Hippocampal formation (tissue), 2 donors: Measurements from ENCODE around the gene CAPN15.
"Not testable (repeated sequence)": the region's sequence is repeated elsewhere in the genome, so short reads cannot be mapped to it uniquely, and the experiment has no call there.

ENCODE experiments used
- DNase-seq, 2 donors: peaks; one replicate each; lab custom pipeline; 2025; lab: John Stamatoyannopoulos, UW

The CAPN15 gene

DNA sequence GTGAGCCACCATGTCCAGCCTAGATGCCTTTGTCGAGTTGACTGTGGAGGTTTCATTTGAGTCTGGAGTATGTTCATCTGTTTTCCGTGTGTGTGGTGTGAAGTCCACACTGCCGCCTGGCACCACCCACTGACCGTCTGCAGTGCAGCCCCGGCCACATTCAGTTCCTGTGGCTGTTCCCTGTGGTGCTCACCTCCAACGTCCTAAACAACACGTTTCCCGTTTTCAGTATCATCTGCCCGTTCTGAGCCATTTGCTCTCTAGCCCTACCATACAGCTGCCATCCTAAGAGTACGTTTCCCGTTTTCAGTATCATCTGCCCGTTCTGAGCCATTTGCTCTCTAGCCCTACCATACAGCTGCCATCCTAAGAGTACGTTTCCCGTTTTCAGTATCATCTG is 20.0 kb upstream of the CAPN15 start:
- DNase-seq = not testable (repeated sequence)

DNA sequence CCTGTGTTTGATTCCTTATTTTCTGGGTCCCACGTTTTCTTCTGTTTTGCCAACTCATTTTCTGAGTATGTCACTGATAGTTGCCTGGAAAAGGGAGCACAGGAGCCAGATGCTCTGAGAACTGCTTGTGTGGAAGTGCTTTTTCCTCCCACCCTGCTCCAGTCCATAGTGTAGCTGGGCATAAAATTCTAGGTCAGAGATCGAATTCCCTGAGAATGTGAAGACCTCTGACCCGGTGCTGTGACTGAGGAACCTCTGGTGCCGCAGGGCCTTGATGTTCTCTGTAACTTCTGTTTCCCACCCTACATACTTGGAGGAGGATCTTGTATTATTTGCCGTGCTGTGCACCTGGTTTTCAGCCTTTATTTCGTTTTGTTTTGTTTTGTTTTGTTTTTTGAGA is 19.5 kb upstream of the CAPN15 start:
- no peak for DNase-seq

DNA sequence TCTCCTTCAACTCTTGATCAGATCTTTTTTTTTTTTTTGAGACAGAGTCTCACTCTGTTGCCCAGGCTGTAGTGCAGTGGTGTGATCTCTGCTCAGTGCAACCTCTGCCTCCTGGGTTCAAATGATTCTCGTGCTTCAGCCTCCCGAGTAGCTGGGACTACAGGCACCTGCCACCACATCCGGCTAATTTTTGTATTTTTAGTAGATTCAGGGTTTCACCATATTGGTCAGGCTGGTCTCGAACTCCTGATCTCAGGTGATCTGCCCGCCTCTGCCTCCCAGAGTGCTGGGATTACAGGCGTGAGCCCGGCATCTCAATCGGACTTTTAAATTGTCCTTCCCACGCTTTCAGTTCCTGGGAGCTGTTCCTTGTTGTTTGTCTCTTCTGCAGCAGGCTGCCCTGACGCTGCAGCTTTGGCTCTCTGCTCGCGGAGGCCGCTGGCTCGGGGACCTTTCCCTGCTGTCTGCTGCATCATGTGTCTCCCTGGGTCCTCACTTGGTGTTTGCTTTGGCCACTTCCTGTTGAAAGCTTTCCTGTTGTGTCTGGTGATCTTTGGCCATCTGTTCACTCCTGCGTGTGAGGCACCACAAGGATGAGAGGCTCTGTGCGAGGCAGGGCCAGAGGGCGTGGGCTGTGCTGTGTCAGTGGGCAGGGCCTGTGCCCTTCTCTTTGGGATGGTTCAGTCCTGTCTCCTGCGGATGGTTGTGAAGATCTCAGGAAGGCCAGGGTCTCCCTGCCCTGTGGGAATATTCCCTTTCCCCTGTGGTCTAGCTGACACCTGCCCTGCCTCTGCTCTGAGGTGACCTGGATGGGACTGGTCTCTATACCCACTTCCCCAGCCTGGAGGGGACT is 18.4 kb upstream of the CAPN15 start:
- DNase-seq = no peak

DNA sequence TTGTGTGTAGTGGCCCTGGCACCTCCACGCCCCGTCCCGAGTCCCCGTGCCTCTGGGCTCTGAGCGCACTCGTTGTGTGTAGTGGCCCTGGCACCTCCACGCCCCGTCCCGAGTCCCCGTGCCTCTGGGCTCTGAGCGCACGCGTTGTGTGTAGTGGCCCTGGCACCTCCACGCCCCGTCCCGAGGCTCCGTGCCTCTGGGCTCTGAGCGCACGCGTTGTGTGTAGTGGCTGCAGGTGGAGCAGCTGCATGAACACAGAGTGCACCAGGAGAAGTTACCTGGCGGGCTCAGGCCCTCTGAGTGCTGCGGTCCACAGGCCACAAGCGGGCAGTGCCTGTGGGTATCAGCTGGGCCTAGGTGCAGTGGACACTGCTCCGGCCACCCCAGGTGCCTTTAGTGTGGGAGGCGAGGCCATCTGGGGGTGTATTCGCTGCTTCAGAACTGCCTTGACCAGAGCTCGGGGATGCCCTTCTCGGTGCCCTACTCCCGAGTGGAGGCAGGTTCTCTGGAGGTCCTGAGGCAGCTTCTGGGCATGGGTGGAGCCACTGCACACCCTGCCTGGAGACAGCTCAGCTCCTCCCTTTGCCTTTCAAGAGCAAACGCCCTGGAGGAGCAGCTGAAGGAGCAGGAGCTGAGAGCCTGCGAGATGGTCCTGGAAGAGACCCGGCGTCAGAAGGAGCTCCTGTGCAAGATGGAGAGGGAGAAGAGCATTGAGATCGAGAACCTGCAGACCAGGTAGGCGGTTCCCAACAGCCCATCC is 17.3 kb upstream of the CAPN15 start:
- DNase-seq = no peak

DNA sequence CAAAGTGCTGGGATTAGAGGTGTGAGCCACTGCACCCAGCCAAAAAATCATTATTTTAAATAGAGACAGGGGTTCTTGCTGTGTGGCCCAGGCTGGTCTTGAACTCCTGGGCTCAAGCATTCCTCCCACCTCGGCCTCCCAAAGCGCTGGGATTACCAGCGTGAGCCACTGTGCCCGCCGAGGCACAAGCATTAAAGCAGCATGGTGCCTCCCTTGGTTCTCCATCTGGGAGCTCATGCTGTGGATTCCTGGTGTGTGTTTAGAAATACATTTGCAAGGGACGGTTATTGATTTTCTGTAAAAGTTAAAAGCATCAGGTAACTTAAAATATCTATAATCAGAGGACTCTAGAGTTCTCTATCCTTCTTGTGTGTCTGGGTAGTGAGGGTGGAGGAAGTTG is 14.7 kb upstream of the CAPN15 start:
- no peak for DNase-seq

DNA sequence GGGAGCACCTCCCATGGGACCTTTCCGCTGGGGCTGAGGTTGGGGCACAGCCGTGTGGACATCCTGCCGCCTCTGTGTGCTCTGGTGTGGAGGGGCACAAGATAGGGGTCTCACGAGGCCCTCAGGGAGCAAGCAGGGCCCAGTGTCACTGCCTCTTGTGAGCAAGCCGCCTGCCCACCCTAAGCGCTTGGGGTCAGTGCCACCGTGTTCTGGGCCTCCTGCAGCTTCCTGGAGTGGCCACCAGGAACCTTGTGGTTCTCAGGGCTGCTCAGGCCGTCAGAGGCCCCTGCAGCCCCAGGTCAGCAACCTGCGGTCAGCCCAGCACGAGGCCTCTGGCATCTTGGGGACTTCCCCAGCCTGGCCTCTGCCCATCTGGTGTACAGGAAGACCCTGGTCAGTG is 13.6 kb upstream of the CAPN15 start:
- no peak for DNase-seq

DNA sequence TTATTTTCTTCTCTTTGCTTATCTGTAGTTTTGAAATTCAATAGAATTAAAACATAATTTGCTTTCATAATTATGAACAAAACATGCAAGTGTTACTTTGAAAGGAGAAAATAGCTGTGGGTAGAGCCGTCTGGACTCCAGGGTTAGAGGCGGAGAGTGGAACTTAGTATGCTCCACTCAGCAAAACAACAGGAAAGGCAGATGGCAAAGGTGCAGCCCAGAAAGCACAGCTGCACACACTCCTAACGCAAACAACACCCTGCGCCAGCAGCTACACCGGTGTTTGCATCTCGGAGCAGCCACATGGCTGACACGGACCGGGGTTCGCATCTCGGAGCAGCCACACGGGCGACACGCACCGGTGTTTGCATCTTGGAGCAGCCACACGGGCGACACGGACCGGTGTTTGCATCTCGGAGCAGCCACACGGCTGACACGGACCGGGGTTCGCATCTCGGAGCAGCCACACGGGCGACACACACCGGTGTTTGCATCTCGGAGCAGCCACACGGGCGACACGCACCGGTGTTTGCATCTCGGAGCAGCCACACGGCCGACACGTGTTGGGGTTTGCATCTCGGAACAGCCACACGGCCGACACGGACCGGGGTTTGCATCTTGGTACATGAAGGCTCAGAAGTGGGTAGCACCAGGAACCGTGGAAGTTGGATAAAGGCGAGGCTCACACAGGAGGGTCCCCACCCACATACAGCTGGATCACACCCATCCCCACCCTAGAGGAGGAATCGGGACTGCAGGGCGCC is 12.2 kb upstream of the CAPN15 start:
- DNase-seq = no peak

DNA sequence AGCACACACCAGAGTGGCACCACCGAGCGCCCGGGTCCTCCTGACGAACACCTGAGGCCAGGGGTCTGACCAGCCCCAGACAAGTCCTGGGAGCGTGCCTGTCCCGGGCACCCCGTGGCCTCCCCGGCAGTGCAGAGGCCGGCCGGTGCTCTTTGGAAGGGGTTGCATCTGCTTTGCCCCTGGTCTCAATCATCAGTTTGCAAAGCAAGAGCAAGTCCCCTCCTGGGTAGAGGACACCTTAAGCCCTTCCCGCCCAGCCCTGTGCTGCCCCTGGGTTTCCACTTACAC is 11.6 kb upstream of the CAPN15 start:
- no peak for DNase-seq

DNA sequence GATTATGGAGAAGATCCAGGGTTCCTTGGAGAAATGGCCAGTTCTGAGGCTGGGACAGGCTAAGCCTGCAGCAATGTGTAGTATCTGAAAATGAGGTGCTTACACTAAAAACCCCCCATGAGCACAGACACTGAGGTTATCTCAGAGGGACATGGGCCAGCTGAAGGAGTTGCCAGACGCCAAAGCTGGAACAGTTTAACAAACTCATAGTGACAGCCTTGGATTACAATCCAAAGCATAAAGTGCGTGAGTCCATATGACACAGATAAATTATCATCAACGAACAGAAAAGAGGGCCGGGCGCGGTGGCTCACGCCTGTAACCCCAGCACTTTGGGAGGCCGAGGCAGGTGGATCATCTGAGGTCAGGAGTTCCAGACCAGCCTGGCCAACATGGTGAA is 11.2 kb upstream of the CAPN15 start:
- DNase-seq = no peak

DNA sequence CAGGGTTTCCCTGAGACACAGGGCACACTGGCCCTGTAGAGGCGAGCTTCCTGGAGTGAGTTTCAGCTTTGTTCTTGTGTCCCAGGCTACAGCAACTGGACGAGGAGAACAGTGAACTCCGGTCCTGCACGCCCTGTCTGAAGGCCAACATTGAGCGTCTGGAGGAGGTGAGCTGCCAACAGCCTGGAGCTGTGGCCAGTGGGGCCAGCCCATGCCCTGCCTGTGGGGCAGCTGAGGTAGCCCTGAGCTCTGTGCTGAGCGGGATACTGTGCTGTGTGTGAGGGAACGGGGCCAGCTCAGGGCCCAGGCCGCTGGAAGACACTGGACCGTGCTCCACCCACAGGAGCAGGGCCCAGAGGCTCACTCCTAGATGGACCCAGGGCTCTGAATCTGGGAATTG is 8.7 kb upstream of the CAPN15 start:
- no peak for DNase-seq

DNA sequence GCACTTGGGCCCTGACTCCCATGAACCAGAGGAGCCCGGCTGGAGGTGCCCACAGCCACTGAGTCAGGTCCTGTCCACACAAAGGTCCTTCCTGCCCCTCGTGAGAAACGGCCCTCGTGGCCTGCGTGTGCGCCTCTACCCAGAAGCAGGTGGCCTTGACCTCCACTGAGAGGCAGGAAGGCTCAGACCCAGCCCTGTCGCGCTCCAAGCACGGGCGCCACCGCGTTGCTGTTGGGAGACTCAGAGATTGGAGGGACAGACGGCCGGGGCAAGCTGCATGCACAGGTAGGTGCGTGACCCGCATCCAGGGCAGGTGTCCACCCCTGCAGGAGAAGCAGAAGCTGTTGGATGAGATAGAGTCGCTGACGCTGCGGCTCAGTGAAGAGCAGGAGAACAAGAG is 8.1 kb upstream of the CAPN15 start:
- no peak for DNase-seq

DNA sequence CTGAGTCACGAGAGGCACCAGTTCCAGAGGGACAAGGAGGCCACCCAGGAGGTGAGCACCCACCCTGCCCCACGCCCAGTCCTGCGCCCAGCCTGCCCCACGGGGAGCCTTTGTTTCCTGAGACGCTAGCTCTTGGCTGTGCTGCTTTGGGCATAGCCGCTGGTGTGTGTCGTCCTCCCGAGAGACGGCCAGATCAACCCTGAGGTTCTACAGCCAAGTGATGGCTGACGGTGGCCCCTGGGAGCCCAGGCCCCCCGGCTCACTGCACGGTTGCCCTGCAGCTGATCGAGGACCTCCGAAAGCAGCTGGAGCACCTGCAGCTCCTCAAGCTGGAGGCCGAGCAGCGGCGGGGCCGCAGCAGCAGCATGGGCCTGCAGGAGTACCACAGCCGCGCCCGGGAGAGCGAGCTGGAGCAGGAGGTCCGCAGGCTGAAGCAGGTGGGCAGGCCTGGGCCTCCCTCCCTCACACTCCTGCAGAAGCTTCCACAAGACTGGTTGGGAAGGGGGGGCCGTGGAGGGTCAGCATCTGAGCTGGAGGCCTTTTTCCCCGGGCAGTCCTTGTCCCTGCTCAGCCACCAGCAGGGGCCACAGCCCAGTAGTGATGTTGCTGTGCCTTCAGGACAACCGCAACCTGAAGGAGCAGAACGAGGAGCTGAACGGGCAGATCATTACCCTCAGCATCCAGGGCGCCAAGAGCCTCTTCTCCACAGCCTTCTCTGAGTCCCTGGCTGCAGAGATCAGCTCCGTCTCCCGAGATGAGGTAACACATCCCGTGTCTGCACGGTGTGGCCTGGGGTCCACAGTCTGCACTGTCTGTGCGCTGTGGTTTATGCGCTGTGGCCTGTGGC is 7.4 kb upstream of the CAPN15 start:
- no peak for DNase-seq

DNA sequence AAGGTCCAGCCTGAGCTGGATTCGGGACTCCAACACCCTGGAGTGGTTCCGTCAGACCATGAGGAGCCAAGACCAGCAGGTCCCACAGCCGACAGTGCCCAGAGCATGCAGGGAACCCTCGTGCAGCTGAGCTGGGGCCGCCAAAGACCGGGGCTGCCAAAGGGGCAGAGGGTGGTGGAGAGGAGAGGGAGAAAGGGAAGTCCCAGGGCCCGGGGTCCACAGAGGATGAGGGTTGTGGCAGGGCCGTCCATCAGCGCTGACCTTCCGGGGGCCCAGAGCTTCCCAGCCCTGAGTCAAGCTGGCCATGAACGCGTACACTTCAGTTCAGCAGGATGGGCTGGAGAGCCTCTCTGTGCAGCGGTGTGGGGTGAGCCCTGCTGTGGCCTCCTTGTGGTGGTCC is 6.7 kb upstream of the CAPN15 start:
- no peak for DNase-seq

DNA sequence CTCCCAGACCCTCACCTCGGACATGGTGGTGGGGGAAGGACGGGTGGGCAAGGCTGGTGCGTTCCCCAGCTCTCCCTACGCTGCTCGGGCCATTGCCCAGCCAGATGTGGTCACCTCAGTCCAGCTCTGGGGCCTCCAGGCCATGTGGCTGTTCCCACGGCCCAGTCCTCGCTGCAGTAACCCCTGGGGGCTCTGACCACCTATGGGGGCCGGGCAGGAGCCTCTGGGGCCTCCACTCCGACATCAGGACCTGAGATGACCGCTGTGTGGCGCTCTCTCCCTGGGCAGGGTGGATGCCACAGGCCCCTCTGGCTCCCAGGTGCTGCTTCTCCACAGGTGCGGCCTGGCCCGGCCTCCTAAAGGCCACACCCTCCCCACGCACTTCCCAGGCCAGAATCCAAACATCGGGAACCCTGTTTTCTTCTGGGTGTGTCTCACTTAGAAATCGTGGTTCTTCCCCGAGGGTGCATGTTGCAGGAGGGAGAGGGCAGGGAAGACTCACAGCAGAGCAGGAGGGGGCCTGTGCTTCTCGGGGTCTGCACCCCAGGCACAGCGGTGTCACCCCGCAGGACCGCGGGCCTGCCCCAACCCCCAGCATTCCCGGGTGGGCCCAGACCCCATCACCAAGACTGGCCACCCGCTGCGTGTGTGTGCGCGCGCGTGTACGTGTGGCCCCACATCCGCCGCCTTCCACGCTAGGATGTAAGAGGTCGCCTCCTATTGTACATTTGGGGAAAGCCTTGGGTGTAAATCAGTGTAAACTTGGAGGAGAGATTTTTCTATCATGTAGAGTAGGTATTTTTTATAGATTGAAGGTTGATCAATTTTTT is 5.9 kb upstream of the CAPN15 start:
- no peak for DNase-seq

DNA sequence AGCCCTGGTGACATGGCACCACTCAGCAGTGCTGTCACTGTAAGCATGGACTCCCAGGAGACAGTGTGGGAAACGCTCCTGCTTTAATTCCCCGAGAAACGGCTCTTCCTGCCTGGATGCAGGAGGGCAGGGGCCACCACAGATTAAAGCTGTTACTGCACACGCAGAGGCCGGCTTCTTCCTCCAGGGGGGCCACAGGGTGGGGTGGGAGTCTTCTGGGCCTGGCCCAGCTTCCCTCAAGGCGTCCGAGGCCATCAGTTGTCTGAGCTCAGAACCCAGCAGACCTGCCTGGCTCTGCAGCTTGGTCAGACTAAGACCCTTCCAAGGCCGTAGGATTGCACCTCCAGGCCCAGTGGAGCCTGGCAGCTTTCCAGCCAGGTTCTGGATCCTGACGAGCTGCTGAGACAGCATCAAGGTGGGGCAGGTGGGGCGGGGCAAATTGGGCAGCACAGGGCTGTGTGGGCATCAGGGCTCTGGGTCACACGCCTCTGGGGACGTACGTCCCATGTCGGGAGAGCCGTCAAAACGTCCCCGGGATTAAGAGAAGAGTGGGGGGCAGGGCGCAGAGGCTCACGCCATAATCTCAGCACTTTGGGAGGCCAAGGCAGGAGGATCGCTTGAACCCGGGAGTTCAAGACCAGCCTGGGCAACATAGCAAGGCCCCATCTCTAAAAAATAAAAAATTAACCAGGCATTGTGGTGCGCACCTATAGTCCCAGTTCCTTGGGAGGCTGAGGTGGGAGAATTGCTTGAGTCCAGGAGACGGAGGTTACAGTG is 5.0 kb upstream of the CAPN15 start:
- no peak for DNase-seq

DNA sequence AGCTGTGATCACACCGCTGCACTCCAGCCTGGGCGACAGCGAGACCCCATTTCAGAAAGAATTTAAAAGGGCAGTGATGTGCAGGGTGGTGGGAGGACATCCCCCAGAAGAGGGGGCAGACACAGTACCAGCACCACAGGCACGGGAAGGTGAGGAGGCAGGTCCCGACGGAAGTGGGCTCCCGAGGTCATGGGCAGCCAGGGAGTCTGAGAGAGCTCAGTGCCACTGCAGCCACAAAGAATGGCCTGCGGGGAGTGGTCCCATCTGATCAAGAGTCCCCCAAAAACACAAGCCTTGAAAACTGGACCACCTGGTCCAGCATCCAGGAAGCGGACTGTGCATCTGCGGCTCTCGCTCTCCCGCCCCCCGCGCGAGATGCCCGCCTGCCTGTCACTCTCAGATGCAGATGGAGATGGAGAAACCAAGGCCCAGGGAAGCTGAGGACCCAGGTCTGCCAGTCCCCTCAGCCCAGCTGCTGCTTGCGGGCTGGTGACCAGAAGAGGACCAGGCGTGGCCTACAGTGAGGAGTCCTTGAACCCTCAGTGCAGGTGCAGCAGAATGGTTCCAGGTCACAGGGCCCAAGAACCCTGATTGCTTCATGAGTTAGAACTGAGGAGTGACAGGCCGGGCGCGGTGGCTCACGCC is 4.3 kb upstream of the CAPN15 start:
- DNase-seq = no peak

DNA sequence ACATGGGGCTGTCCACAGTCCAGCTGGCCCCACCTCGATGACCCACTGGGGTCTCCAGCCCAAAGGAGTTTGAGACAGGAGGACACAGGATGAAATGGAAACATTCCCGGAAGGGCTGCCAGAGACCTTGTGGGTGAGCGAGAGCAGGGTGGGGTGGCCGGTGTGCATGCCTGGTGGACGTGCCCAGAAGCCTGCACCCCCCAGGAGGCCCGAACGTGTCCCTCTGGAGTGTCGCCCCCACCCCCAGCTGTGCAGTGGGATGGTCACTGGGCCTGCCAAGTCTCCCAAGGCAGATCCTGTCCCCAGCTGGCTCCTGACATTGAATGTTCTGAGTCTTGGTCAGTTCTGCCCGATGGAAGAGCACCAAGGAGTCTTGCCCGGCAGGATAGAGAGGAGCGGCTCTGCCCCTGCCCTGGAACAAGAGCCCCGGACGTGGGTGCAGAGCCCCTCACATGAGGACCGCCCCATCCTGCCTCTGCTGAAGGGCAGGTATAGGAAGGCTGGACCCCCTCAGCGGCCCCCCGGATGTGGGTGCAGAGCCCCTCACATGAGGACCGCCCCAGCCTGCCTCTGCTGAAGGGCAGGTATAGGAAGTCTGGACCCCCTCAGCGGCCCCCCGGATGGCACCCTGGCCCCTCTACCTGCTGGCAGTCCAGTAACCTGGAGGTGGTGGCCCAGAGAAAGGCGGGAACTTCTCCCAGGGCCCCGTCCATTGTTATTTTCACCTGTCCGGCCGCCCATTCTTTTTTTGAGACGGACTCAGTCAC is 3.1 kb upstream of the CAPN15 start:
- DNase-seq = no peak

DNA sequence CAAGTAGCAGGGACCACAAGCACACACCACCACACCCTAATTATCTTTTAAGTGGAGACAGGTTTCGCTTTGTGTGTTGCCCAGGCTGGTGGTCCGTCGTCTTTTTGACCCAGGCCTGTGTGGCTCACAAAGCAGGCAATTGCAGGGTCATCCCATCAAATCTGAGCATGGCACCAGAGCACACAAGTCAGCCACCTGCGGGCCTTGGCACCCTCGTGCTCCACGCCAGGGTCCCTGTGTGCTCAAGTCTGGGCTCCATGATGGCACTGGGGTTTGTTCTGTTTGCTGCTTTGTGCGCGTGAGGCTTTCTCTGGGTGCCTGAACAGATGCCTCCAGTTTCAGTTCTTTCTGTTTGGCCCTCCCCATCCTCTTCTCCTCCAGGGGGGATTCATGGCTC is 2.4 kb upstream of the CAPN15 start:
- DNase-seq = no peak
